H1 (cell line): ENCODE results near the gene LFNG. TPM values are rescaled to one million over a fixed set of nuclear protein-coding genes. Genes with fewer than 3 reads are reported as not detected.

Experiments used
- CTCF ChIA-PET: fragments of 300-600 bp; sonication (Branson Sonifier 250); formaldehyde crosslinking; loops from one replicate; lab custom pipeline; 2021; ENCODE audit not compliant: partially characterized antibody; lab: Charles Lee
- POLR2A ChIA-PET: fragments of 300-600 bp; sonication (Branson Sonifier 250); formaldehyde crosslinking; loops from one replicate; lab custom pipeline; 2021; ENCODE audit warnings: inconsistent platforms; ENCODE audit not compliant: partially characterized antibody; lab: Charles Lee
- DNase-seq, 2 experiments: peaks; one replicate each; pipeline versions ENCODE4 v3.0.0 to v3.0.0-alpha.2; 2010 to 2022; ENCODE audit warnings: low spot score in 2 of 2, low read depth in 1 of 2, mixed read lengths in 1 of 2
- FAIRE-seq: peaks from 2 replicates; lab custom pipeline; 2011; peaks lifted over from hg19 to GRCh38; lab: Jason Lieb, UNC
- H2AFZ ChIP-seq: 2 replicates; pipeline ENCODE4 v1.8.1; 2012; ENCODE audit warnings: low read length, inconsistent platforms
- H2AK5ac ChIP-seq: 2 replicates; pipeline ENCODE4 v1.6.1; 2013; ENCODE audit warnings: low read depth, low read length
- H2BK120ac ChIP-seq: replicated peaks from 2 replicates; pipeline ENCODE3; 2013; ENCODE audit warnings: low read depth, low read length, inconsistent platforms
- H2BK12ac ChIP-seq: 2 replicates; pipeline ENCODE4 v1.6.1; 2013; ENCODE audit warnings: low read depth, low read length
- H2BK15ac ChIP-seq: 2 replicates; pipeline ENCODE4 v1.6.1; 2013; ENCODE audit warnings: low read length
- H2BK20ac ChIP-seq: 2 replicates; pipeline ENCODE4 v1.6.1; 2013; ENCODE audit warnings: low read length
- H2BK5ac ChIP-seq: 2 replicates; pipeline ENCODE4 v1.6.1; 2013; ENCODE audit warnings: low read depth, low read length
- H3K14ac ChIP-seq: 2 replicates; pipeline ENCODE4 v1.6.1; 2013; ENCODE audit warnings: inconsistent platforms; ENCODE audit not compliant: insufficient read length
- H3K18ac ChIP-seq: 2 replicates; pipeline ENCODE4 v1.6.1; 2013; ENCODE audit warnings: low read length; ENCODE audit errors: extremely low read depth
- H3K23ac ChIP-seq: 2 replicates; pipeline ENCODE4 v1.6.1; 2013; ENCODE audit warnings: inconsistent platforms; ENCODE audit not compliant: insufficient read length
- H3K23me2 ChIP-seq: 2 replicates; pipeline ENCODE4 v1.6.1; 2013; ENCODE audit warnings: low read depth, low read length
- H3K27ac ChIP-seq: 2 replicates; pipeline ENCODE4 v1.6.1; 2011; ENCODE audit warnings: low read depth, low read length, inconsistent platforms
- H3K27me3 ChIP-seq, 4 experiments: replicated peaks in 1 of 4; 1 replicate in 1 of 4; 2 replicates in 3 of 4; pipeline versions ENCODE4 v1.6.1 to v1.8.1; 2011 to 2013; ENCODE audit warnings: low read length in 3 of 4, mild to moderate bottlenecking in 3 of 4, inconsistent platforms in 2 of 4, mixed read lengths in 2 of 4, moderate library complexity in 1 of 4; ENCODE audit not compliant: control insufficient read depth in 3 of 4, insufficient read depth in 3 of 4; ENCODE audit errors: extremely low read depth in 1 of 4
- H3K36me3 ChIP-seq, 4 experiments: 2 replicates each; pipeline versions ENCODE4 v1.6.1 to v1.8.1; 2011 to 2013; ENCODE audit warnings: mild to moderate bottlenecking in 4 of 4, low read length in 3 of 4, moderate library complexity in 2 of 4, control low read depth in 1 of 4, inconsistent platforms in 1 of 4; ENCODE audit not compliant: insufficient read depth in 4 of 4, control insufficient read depth in 2 of 4
- H3K4ac ChIP-seq: replicated peaks from 2 replicates; pipeline ENCODE3; 2013; ENCODE audit warnings: low read length, low read depth, mixed read lengths, inconsistent platforms; ENCODE audit not compliant: insufficient read length
- H3K4me1 ChIP-seq, 4 experiments: replicated peaks in 1 of 4; 1 replicate in 1 of 4; 2 replicates in 3 of 4; pipeline versions ENCODE4 v1.6.1 to v1.8.1; 2011 to 2013; ENCODE audit warnings: low read length in 3 of 4, inconsistent platforms in 2 of 4, mixed read lengths in 1 of 4; ENCODE audit not compliant: insufficient read depth in 4 of 4, control insufficient read depth in 3 of 4
- H3K4me2 ChIP-seq, 2 experiments: 2 replicates each; pipeline versions ENCODE4 v1.6.1 to v1.8.1; 2011 to 2013; ENCODE audit warnings: low read depth in 2 of 2, low read length in 2 of 2, control low read depth in 1 of 2, inconsistent platforms in 1 of 2, mild to moderate bottlenecking in 1 of 2; ENCODE audit not compliant: insufficient read depth in 1 of 2
- H3K4me3 ChIP-seq, 4 experiments: fragments of 200-600, 300-600 bp in 1 of 4; sonication (generic), shearing (Covaris generic), sonication (Bioruptor Twin) in 1 of 4; 2 replicates each; pipeline versions ENCODE4 v1.5.1 to v1.8.1; 2011 to 2016; ENCODE audit warnings: low read length in 4 of 4, low read depth in 3 of 4, control low read depth in 2 of 4, inconsistent platforms in 2 of 4, mild to moderate bottlenecking in 2 of 4, mixed read lengths in 1 of 4, moderate library complexity in 1 of 4; ENCODE audit not compliant: insufficient read depth in 2 of 4; ENCODE audit errors: extremely low read depth in 1 of 4
- H3K56ac ChIP-seq: replicated peaks from 2 replicates; pipeline ENCODE3; 2013; ENCODE audit warnings: low read depth, mild to moderate bottlenecking, mixed read lengths, low read length, inconsistent platforms; ENCODE audit not compliant: insufficient read length
- H3K79me1 ChIP-seq: 2 replicates; pipeline ENCODE4 v1.6.1; 2013; ENCODE audit warnings: low read depth, low read length, control low read depth
- H3K79me2 ChIP-seq, 2 experiments: 2 replicates each; pipeline versions ENCODE4 v1.6.1 to v1.8.1; 2012 to 2013; ENCODE audit warnings: low read length in 2 of 2, mild to moderate bottlenecking in 2 of 2, inconsistent platforms in 1 of 2; ENCODE audit not compliant: insufficient read depth in 2 of 2, control insufficient read depth in 1 of 2
- H3K9ac ChIP-seq, 4 experiments: replicated peaks in 1 of 4; 1 replicate in 1 of 4; 2 replicates in 3 of 4; pipeline versions ENCODE4 v1.6.1 to v1.8.1; 2011 to 2013; ENCODE audit warnings: low read depth in 3 of 4, low read length in 3 of 4, control low read depth in 2 of 4, mild to moderate bottlenecking in 2 of 4, moderate library complexity in 2 of 4, inconsistent platforms in 1 of 4; ENCODE audit errors: extremely low read depth in 1 of 4
- H3K9me3 ChIP-seq, 2 experiments: 2 replicates each; pipeline versions ENCODE4 v1.6.1 to v1.8.1; 2012 to 2013; ENCODE audit warnings: mild to moderate bottlenecking in 2 of 2, moderate library complexity in 2 of 2, control low read depth in 1 of 2, inconsistent platforms in 1 of 2, low read depth in 1 of 2, low read length in 1 of 2, mixed read lengths in 1 of 2; ENCODE audit not compliant: insufficient read depth in 2 of 2
- H4K20me1 ChIP-seq, 2 experiments: replicated peaks in 1 of 2; 2 replicates each; pipeline versions ENCODE3 to v1.8.1; 2011 to 2013; ENCODE audit warnings: inconsistent platforms in 2 of 2, low read length in 2 of 2, mild to moderate bottlenecking in 1 of 2; ENCODE audit not compliant: insufficient read depth in 2 of 2, control insufficient read depth in 1 of 2
- H4K5ac ChIP-seq: 2 replicates; pipeline ENCODE4 v1.6.1; 2013; ENCODE audit warnings: low read length, low read depth, mixed read lengths, inconsistent platforms; ENCODE audit not compliant: insufficient read length
- H4K8ac ChIP-seq: 2 replicates; pipeline ENCODE4 v1.8.0; 2013; ENCODE audit warnings: mild to moderate bottlenecking, moderate library complexity, low read length, inconsistent platforms; ENCODE audit not compliant: insufficient read depth; ENCODE audit errors: extremely low read depth
- H4K91ac ChIP-seq: replicated peaks from 2 replicates; pipeline ENCODE3; 2013; ENCODE audit warnings: low read length, mixed read lengths, inconsistent platforms; ENCODE audit not compliant: insufficient read length
- ASH2L ChIP-seq: fragments of 200-600, 300-600 bp; sonication (generic); IDR thresholded peaks from one replicate; pipeline ENCODE4 v1.7.1; 2017; ENCODE audit warnings: low read length
- BCL11A ChIP-seq, 2 experiments: IDR thresholded peaks; one replicate each; pipeline ENCODE4 v1.6.1; 2011; ENCODE audit warnings: low read depth in 2 of 2, low read length in 2 of 2, mild to moderate bottlenecking in 2 of 2
- CEBPB ChIP-seq: IDR thresholded peaks from 2 replicates; pipeline ENCODE4 v1.6.1; 2012; ENCODE audit warnings: low read depth, low read length
- EZH2 ChIP-seq: fragments of 200-600 bp; sonication (generic); IDR thresholded peaks from 2 replicates; pipeline ENCODE4 v1.7.1; 2012; ENCODE audit warnings: low read depth, mild to moderate bottlenecking, moderate library complexity, low read length, inconsistent platforms; ENCODE audit not compliant: severe bottlenecking
- POLR2A ChIP-seq, 2 experiments: IDR thresholded peaks; 1 replicate in 1 of 2; 2 replicates in 1 of 2; pipeline ENCODE4 v1.6.1; 2011; ENCODE audit warnings: low read depth in 2 of 2, low read length in 2 of 2, mild to moderate bottlenecking in 2 of 2; ENCODE audit errors: control extremely low read depth in 1 of 2
- RBBP5 ChIP-seq: IDR thresholded peaks from 2 replicates; pipeline ENCODE4 v1.7.1; 2012; ENCODE audit warnings: low read depth, mild to moderate bottlenecking, inconsistent platforms, low read length, moderate library complexity, borderline replicate concordance
- RNF2 ChIP-seq: fragments of 200-900, 300-1000 bp; sonication (generic); IDR thresholded peaks from 2 replicates; pipeline ENCODE4 v1.7.1; 2016; ENCODE audit warnings: borderline replicate concordance, low read depth, mild to moderate bottlenecking, antibody characterized with exemption, low read length; ENCODE audit not compliant: poor library complexity, severe bottlenecking; ENCODE audit errors: missing control alignments
- SP4 ChIP-seq: IDR thresholded peaks from 2 replicates; pipeline ENCODE4 v1.6.1; 2012; ENCODE audit warnings: low read length, inconsistent platforms
- WGBS, 2 experiments: shearing (Covaris generic) in 1 of 2; methylation state at CpG; one replicate each; pipeline versions ENCODE4 v1.1.6 to v1.1.7; 2013 to 2015; ENCODE audit warnings: low lambda C conversion rate in 2 of 2, mixed read lengths in 2 of 2, inconsistent platforms in 1 of 2, low coverage in 1 of 2, missing lambda C conversion rate in 1 of 2; ENCODE audit not compliant: insufficient replicate concordance in 2 of 2, insufficient coverage in 1 of 2, insufficient read length in 1 of 2; ENCODE audit errors: extremely low coverage in 1 of 2, missing lambda C conversion rate in 1 of 2; 5-methylcytosine and 5-hydroxymethylcytosine counted together
- polyA plus RNA-seq, 7 experiments: library from polyadenylated mRNA; depleted of rRNA in 3 of 7; stranded (reverse) in 5 of 7; unstranded in 2 of 7; fragments of >200 nt in 5 of 7; fragments of 200-250 nt in 2 of 7; gene quantifications; 1 replicate in 5 of 7; 2 replicates in 1 of 7; 4 replicates in 1 of 7; pipeline versions ENCODE4 v1.2.1 to v1.2.3, GENCODE V29; 2011 to 2013; ENCODE audit warnings: missing spikeins in 2 of 7, mixed read lengths in 2 of 7
- total RNA-seq: library from RNA; stranded (reverse); fragmentation: NEBNext Ultra II Directional; extraction: Animal tissue kit (Norgen Biotek cat#: 25700); gene quantifications from 2 replicates; pipeline ENCODE4 v1.2.1, GENCODE V29; 2021
- TF ChIP-seq, protein P1 (sequence below), 3 experiments: IDR thresholded peaks; 1 replicate in 2 of 3; 2 replicates in 1 of 3; pipeline versions ENCODE4 v1.5.1 to v1.6.1; 2011; ENCODE audit warnings: low read length in 3 of 3, mild to moderate bottlenecking in 3 of 3, inconsistent platforms in 2 of 3, low read depth in 1 of 3, moderate library complexity in 1 of 3; ENCODE audit not compliant: insufficient read depth in 1 of 3; ENCODE audit errors: control extremely low read depth in 1 of 3

Gene LFNG
- total and polyA plus RNA-seq, 2 of the 8 experiments (the other 6 are each of a cell fraction or from before 2014, with no cell fraction given), result 31.6 to 35.6 TPM

DNA sequence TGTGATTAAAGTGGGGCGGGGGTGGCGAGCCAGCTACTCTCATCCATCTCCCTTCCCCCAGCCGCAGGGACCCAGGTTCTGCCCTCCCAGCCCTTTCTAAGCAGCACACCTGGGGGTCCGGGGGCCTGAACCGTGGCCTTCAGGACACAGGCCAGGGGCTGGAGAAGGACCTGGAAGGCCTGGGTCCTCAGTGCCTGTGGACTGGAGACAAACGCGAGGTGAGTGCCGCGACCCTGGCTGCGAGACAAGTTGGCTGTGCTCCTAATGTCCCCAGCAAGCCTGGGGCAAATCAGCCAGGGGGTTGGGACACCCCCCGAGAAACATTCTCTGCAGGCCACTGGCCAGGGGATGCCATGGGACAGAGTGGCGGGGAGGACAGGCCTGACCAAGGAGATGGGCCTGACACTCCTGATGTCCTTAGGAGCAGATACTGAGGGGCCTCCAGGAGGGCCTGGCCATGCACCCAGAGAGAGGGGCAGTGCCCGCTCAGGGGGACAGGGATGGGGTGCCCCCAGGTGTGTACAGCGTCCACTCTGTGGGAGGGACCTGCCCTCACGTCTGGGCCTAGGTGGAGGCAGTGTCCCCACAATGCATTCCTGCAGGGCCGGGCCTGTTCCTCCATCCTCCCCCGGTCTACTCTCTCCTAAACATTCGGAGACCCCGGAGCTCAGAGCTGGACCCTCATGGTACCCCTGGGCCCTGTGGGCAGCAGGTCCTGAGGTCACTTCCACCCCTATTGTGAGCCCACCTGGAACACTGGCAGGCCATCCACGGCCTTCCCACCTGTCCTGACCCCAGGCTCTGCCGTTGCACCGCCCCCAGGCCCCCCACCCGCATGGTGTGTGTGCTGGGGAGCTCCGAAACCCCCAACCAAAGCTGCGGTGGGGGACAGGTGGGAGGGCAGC lies 22.7 kb downstream of the LFNG start:
- no peak for TF ChIP-seq BCL11A (IDR thresholded peaks at IDR 0.05; ENCODE audit: low read depth in 2 of 2, low read length in 2 of 2)
- no peak for TF ChIP-seq RNF2
- no peak for TF ChIP-seq CEBPB
- TF ChIP-seq, protein P1, sequence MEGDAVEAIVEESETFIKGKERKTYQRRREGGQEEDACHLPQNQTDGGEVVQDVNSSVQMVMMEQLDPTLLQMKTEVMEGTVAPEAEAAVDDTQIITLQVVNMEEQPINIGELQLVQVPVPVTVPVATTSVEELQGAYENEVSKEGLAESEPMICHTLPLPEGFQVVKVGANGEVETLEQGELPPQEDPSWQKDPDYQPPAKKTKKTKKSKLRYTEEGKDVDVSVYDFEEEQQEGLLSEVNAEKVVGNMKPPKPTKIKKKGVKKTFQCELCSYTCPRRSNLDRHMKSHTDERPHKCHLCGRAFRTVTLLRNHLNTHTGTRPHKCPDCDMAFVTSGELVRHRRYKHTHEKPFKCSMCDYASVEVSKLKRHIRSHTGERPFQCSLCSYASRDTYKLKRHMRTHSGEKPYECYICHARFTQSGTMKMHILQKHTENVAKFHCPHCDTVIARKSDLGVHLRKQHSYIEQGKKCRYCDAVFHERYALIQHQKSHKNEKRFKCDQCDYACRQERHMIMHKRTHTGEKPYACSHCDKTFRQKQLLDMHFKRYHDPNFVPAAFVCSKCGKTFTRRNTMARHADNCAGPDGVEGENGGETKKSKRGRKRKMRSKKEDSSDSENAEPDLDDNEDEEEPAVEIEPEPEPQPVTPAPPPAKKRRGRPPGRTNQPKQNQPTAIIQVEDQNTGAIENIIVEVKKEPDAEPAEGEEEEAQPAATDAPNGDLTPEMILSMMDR (IDR thresholded peaks at IDR 0.05; ENCODE audit: control extremely low read depth in 1 of 3, insufficient read depth in 1 of 3, low read depth in 1 of 3, low read length in 3 of 3), result no peak
- no peak for TF ChIP-seq RBBP5
- TF ChIP-seq SP4, result no peak
- TF ChIP-seq POLR2A (IDR thresholded peaks at IDR 0.05; ENCODE audit: control extremely low read depth in 1 of 2, low read depth in 2 of 2, low read length in 2 of 2), result no peak
- no peak for TF ChIP-seq ASH2L
- no peak for TF ChIP-seq EZH2
- TF ChIP-seq, all 59 proteins: peak for 0
- Histone ChIP-seq H2BK120ac (no peak overlapping the region), H3K56ac (no peak overlapping the region), H3K23ac (no peak overlapping the region), H3K14ac (no peak overlapping the region), H3K23me2 (no peaks in the 10 kb centered on the region), H2BK12ac (no peak overlapping the region), H4K91ac (no peak overlapping the region), H3K4ac (no peak overlapping the region), H3K9me3 (no peaks in the 10 kb centered on the region), H3K79me1 (peaks cover 3% of the 10 kb centered on the region; the same call in 1 of the 2 replicates), H3K4me1 (no peaks in the 10 kb centered on the region), H2BK15ac (no peak overlapping the region), H2AK5ac (no peak overlapping the region), H2BK20ac (no peak overlapping the region), H3K9ac (no peak overlapping the region), H4K5ac (no peak overlapping the region), H4K20me1 (peaks cover 0 to 11% of the 10 kb centered on the region in 2 experiments), H4K8ac (no peak overlapping the region), H2BK5ac (no peak overlapping the region), H3K4me3 (no peak overlapping the region), H3K18ac (no peak overlapping the region), H3K79me2 (no peaks in the 10 kb centered on the region), H3K36me3 (peaks cover 20 to 63% (median 40%) of the 10 kb centered on the region in 4 experiments), H3K4me2 (no peak overlapping the region), H3K27me3 (no peaks in the 10 kb centered on the region), H2AFZ (no peak overlapping the region), H3K27ac (no peak overlapping the region)
- 94% methylated on average over 22 of the region's 25 CpGs; no CpG with 5 or more reads in 1 of the 2 experiments for WGBS, 2 experiments
- POLR2A ChIA-PET, result interaction anchor here (0.7 to 7.0 kb wide), 8 partner anchors 10 to 92 kb away, joined by 3 to 68 read pairs (median 3); partner anchors contain the start of gene BRAT1
- no peak for FAIRE-seq
- DNase-seq, result no peak
- CTCF ChIA-PET, result interaction anchor here (0.6 to 2.0 kb wide), 3 partner anchors 9 to 73 kb away, joined by 4 to 9 read pairs (median 4); no protein-coding TSS in a partner anchor
